HCT116 (cell line): ENCODE measurements around the gene TOX3. TPM values are rescaled to one million over a fixed set of nuclear protein-coding genes. Genes with fewer than 3 reads are reported as not detected.

ENCODE experiments used
- ATAC-seq: fragments of 200-7000 bp; cut with Tn5 transposase; 2 replicates; pipeline ENCODE4 v1.9.1; 2020; ENCODE audit warnings: mild to moderate bottlenecking, moderate library complexity
- BruUV-seq: library from RNA; stranded (reverse); fragments of 400-500 nt; replicated peaks from 2 replicates; lab custom pipeline; 2021; lab: Mats Ljungman, UMichigan
- CTCF ChIA-PET: fragments of 300-600 bp; sonication (Branson Sonifier 250); formaldehyde crosslinking; loops from one replicate; lab custom pipeline; 2021; ENCODE audit warnings: antibody characterized with exemption; lab: Charles Lee
- POLR2A ChIA-PET: fragments of 300-600, 350-600 bp; sonication (Branson Sonifier 250); formaldehyde crosslinking; loops from one replicate; lab custom pipeline; 2021; ENCODE audit warnings: antibody characterized with exemption; lab: Charles Lee
- RAD21 ChIA-PET, 2 experiments: fragments of 300-600 bp; sonication (Branson Sonifier 250); formaldehyde crosslinking; loops; one replicate each; lab custom pipeline; 2023; ENCODE audit warnings: low total read pairs in 2 of 2; ENCODE audit not compliant: uncharacterized antibody in 2 of 2, unreplicated experiment in 2 of 2, low non-redundant PET in 1 of 2; lab: Charles Lee
- DNase-seq: peaks from one replicate; pipeline ENCODE4 v3.0.0-alpha.2; 2010; ENCODE audit warnings: low read depth, low spot score
- H2AFZ ChIP-seq: fragments of 200-600 bp; shearing (Covaris generic), sonication (generic); 2 replicates; pipeline ENCODE4 v1.6.1; 2017; ENCODE audit warnings: low read depth, mixed run types, mixed read lengths, antibody characterized with exemption, low read length; ENCODE audit not compliant: poor library complexity, severe bottlenecking
- H3K27ac ChIP-seq: 2 replicates; pipeline ENCODE4 v1.5.1; 2012; ENCODE audit warnings: low read depth, low read length
- H3K27me3 ChIP-seq: fragments of 200-600 bp; sonication (generic); 2 replicates; pipeline ENCODE4 v1.6.1; 2016; ENCODE audit warnings: mixed run types, low read length, mixed read lengths; ENCODE audit not compliant: insufficient read depth
- H3K36me3 ChIP-seq, 2 experiments: fragments of 200-500 bp in 1 of 2; fragments of 200-600 bp in 1 of 2; sonication (Bioruptor generic) in 1 of 2; sonication (generic) in 1 of 2; 2 replicates each; pipeline versions ENCODE4 v1.5.1 to v1.6.1; 2014 to 2016; ENCODE audit warnings: low read length in 2 of 2, inconsistent platforms in 1 of 2, mixed read lengths in 1 of 2, mixed run types in 1 of 2; ENCODE audit not compliant: insufficient read depth in 2 of 2, control insufficient read depth in 1 of 2
- H3K4me1 ChIP-seq, 2 experiments: fragments of 200-600 bp in 1 of 2; sonication (generic) in 1 of 2; 2 replicates each; pipeline versions ENCODE4 v1.5.1 to v1.6.1; 2012 to 2017; ENCODE audit warnings: low read length in 2 of 2, inconsistent platforms in 1 of 2, mild to moderate bottlenecking in 1 of 2, mixed read lengths in 1 of 2, mixed run types in 1 of 2, moderate library complexity in 1 of 2; ENCODE audit not compliant: insufficient read depth in 2 of 2, control insufficient read depth in 1 of 2
- H3K4me2 ChIP-seq: fragments of 200-600 bp; sonication (generic); 2 replicates; pipeline ENCODE4 v1.6.1; 2017; ENCODE audit warnings: mixed run types, low read length, mixed read lengths
- H3K4me3 ChIP-seq, 2 experiments: fragments of 200-600 bp in 1 of 2; sonication (generic) in 1 of 2; replicated peaks in 1 of 2; 2 replicates each; pipeline ENCODE4 v1.5.1; 2011 to 2016; ENCODE audit warnings: low read length in 2 of 2, control low read depth in 1 of 2, low read depth in 1 of 2, mild to moderate bottlenecking in 1 of 2, mixed read lengths in 1 of 2, mixed run types in 1 of 2
- H3K79me2 ChIP-seq: fragments of 200-600 bp; sonication (generic); 2 replicates; pipeline ENCODE4 v1.6.1; 2017; ENCODE audit warnings: mild to moderate bottlenecking, mixed run types, low read length, moderate library complexity, mixed read lengths; ENCODE audit not compliant: insufficient read depth
- H3K9ac ChIP-seq: fragments of 200-600 bp; sonication (generic); 2 replicates; pipeline ENCODE4 v1.6.1; 2016; ENCODE audit warnings: low read length, mixed read lengths
- H3K9me2 ChIP-seq: fragments of 200-600 bp; sonication (generic), shearing (Covaris generic); 2 replicates; pipeline ENCODE4 v1.6.1; 2017; ENCODE audit warnings: mixed run types, mild to moderate bottlenecking, moderate library complexity; ENCODE audit not compliant: insufficient read depth
- H3K9me3 ChIP-seq, 2 experiments: fragments of 200-500 bp in 1 of 2; fragments of 200-600 bp in 1 of 2; sonication (Bioruptor generic) in 1 of 2; sonication (generic) in 1 of 2; 2 replicates each; pipeline ENCODE4 v1.6.1; 2014 to 2017; ENCODE audit warnings: low read length in 2 of 2, mixed read lengths in 2 of 2, inconsistent platforms in 1 of 2, low read depth in 1 of 2, mild to moderate bottlenecking in 1 of 2, mixed run types in 1 of 2, moderate library complexity in 1 of 2; ENCODE audit not compliant: control insufficient read depth in 1 of 2, insufficient read depth in 1 of 2
- H4K20me1 ChIP-seq: fragments of 200-600 bp; sonication (generic), shearing (Covaris generic); 2 replicates; pipeline ENCODE4 v1.6.1; 2017; ENCODE audit warnings: mixed run types, mild to moderate bottlenecking, moderate library complexity; ENCODE audit not compliant: insufficient read depth
- CBX3 ChIP-seq: IDR thresholded peaks from 2 replicates; pipeline ENCODE4 v1.6.1; 2012; ENCODE audit warnings: low read depth
- CEBPB ChIP-seq: IDR thresholded peaks from 2 replicates; pipeline ENCODE4 v1.6.1; 2012; ENCODE audit warnings: low read depth
- ELF1 ChIP-seq: IDR thresholded peaks from 2 replicates; pipeline ENCODE4 v1.6.1; 2012; ENCODE audit warnings: low read depth, borderline replicate concordance
- EZH2phosphoT487 ChIP-seq: fragments of 200-600 bp; IDR thresholded peaks from 2 replicates; pipeline ENCODE4 v1.6.1; 2018; ENCODE audit warnings: antibody characterized with exemption, borderline replicate concordance
- POLR2A ChIP-seq: IDR thresholded peaks from 2 replicates; pipeline ENCODE4 v1.7.0; 2011; ENCODE audit warnings: borderline replicate concordance; ENCODE audit not compliant: insufficient read depth, insufficient read length; ENCODE audit errors: extremely low read depth
- POLR2AphosphoS5 ChIP-seq: IDR thresholded peaks from 2 replicates; pipeline ENCODE4 v1.6.1; 2011; ENCODE audit warnings: mild to moderate bottlenecking, low read depth, low read length, moderate library complexity
- RAD21 ChIP-seq: IDR thresholded peaks from 2 replicates; pipeline ENCODE4 v1.6.1; 2012; ENCODE audit warnings: low read depth, mild to moderate bottlenecking
- REST ChIP-seq: IDR thresholded peaks from 2 replicates; pipeline ENCODE4 v1.6.1; 2012; ENCODE audit warnings: low read depth
- SIN3A ChIP-seq: IDR thresholded peaks from 2 replicates; pipeline ENCODE4 v1.6.1; 2012; ENCODE audit warnings: low read depth
- SP1 ChIP-seq: IDR thresholded peaks from 2 replicates; pipeline ENCODE4 v1.6.1; 2012; ENCODE audit warnings: low read depth
- TCF7L2 ChIP-seq: IDR thresholded peaks from 2 replicates; pipeline ENCODE4 v1.7.0; 2011; ENCODE audit warnings: borderline replicate concordance, inconsistent platforms; ENCODE audit not compliant: insufficient read depth, insufficient read length; ENCODE audit errors: extremely low read depth
- YY1 ChIP-seq: IDR thresholded peaks from 2 replicates; pipeline ENCODE4 v1.6.1; 2011; ENCODE audit warnings: low read length, low read depth, moderate library complexity, mild to moderate bottlenecking; ENCODE audit not compliant: insufficient replicate concordance; ENCODE audit errors: extremely low read depth
- ZBTB33 ChIP-seq: IDR thresholded peaks from 2 replicates; pipeline ENCODE4 v1.6.1; 2011; ENCODE audit warnings: mild to moderate bottlenecking, low read length, moderate library complexity; ENCODE audit not compliant: insufficient replicate concordance; ENCODE audit errors: extremely low read depth
- intact Hi-C: fragments of 100-400 bp; cut with micrococcal nuclease; formaldehyde crosslinking; loops from 2 replicates; pipeline ENCODE4 v1.10.0; 2022
- total RNA-seq: library from RNA; stranded (reverse); gene quantifications from one replicate; pipeline ENCODE4 v1.2.1, GENCODE V29; 2021; ENCODE audit not compliant: unreplicated experiment
- TF ChIP-seq, protein P1 (sequence below): IDR thresholded peaks from 2 replicates; pipeline ENCODE4 v1.6.1; 2012

Gene TOX3
- total RNA-seq, 1 experiment from 2014 or later: not detected

DNA sequence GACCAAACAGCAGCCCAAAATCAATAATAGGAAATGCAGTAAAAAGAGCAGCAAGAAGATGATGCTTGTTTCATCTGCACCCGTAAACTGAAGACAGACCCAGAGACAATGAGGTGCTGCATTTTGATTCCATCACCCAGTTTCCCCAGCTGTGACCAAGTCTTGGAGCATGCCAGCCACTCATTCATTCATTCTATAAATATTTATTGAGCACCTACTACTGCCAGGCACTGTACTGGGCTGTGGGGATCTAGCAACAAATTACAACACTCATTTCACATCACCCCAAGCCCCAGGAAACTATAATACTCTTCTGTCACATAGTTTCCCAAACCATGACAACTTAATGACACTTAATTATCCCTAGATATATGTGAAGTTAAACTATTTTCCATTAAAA, 79.2 kb downstream of the TOX3 start:
- H3K9ac ChIP-seq: no peak overlapping the region
- intact Hi-C loops: no loop called here

More for the DNA sequence above, 79.2 kb downstream of the TOX3 start:
- BruUV-seq: no TSS peak
- RAD21 ChIA-PET: no interaction called here
- Histone ChIP-seq H3K9me2 (no peaks in the 10 kb centered on the region), H3K27ac (no peak overlapping the region), H2AFZ (no peak overlapping the region), H3K36me3 (no peaks in the 10 kb centered on the region), H3K27me3 (no peaks in the 10 kb centered on the region), H3K79me2 (no peaks in the 10 kb centered on the region), H3K4me2 (no peak overlapping the region), H3K4me3 (no peak overlapping the region), H4K20me1 (no peaks in the 10 kb centered on the region), H3K9me3 (peaks cover 6% of the 10 kb centered on the region in 2 experiments; a peak in 2 of 4 replicates), H3K4me1 (no peaks in the 10 kb centered on the region)
- DNase-seq (no peak), ATAC-seq (no peak)
- TF ChIP-seq SP1 (no peak), TCF7L2 (no peak), CBX3 (no peak), RAD21 (no peak), ZBTB33 (no peak), POLR2A (no peak), REST (no peak), YY1 (no peak), ELF1 (no peak), SIN3A (no peak), CEBPB (no peak), EZH2phosphoT487 (no peak), POLR2AphosphoS5 (no peak)
- TF ChIP-seq, protein P1, sequence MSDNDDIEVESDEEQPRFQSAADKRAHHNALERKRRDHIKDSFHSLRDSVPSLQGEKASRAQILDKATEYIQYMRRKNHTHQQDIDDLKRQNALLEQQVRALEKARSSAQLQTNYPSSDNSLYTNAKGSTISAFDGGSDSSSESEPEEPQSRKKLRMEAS: no peak
- POLR2A ChIA-PET: no interaction called here
- CTCF ChIA-PET: no interaction called here
